PC-3 (cell line): ENCODE measurements around the gene JMJD6.

Source experiments
- EZH2 ChIP-seq: fragments of 300-600 bp; sonication (generic); IDR thresholded peaks from one replicate; pipeline ENCODE4 v1.6.1; 2017; ENCODE audit warnings: antibody characterized with exemption, mild to moderate bottlenecking, low read length; ENCODE audit not compliant: unreplicated experiment
- TF ChIP-seq, protein P1 (sequence below): fragments of 300-600 bp; sonication (generic); conservative IDR thresholded peaks from 2 replicates; pipeline ENCODE4 v1.5.1; 2017; ENCODE audit warnings: antibody characterized with exemption, low read depth, mild to moderate bottlenecking, low read length

DNA sequence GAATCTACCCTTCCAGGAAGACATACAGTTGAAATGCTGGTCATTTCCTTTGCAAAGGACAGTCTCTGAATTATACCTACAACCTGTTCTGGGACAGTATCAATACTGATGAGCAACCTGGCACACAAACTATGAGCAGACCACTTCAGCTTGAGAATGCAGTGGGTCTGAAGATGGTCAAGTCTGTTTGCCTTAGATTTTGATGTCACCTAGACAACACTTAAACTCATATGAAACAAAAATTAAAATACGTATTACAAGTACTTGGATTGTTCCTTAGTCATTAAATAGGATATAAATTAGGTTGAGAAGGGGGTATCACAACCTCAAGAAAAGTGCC is 7.2 kb upstream of the JMJD6 start:
- TF ChIP-seq, protein P1, sequence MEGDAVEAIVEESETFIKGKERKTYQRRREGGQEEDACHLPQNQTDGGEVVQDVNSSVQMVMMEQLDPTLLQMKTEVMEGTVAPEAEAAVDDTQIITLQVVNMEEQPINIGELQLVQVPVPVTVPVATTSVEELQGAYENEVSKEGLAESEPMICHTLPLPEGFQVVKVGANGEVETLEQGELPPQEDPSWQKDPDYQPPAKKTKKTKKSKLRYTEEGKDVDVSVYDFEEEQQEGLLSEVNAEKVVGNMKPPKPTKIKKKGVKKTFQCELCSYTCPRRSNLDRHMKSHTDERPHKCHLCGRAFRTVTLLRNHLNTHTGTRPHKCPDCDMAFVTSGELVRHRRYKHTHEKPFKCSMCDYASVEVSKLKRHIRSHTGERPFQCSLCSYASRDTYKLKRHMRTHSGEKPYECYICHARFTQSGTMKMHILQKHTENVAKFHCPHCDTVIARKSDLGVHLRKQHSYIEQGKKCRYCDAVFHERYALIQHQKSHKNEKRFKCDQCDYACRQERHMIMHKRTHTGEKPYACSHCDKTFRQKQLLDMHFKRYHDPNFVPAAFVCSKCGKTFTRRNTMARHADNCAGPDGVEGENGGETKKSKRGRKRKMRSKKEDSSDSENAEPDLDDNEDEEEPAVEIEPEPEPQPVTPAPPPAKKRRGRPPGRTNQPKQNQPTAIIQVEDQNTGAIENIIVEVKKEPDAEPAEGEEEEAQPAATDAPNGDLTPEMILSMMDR = no peak
- TF ChIP-seq EZH2 = no peak
